ENCODE measurements around the gene SCFD1.
"Not testable (repeated sequence)": the region's sequence is repeated elsewhere in the genome, so short reads cannot be mapped to it uniquely, and the experiment has no call there.

The SCFD1 gene

GRCh38 chr14:30621940-30622830 lies at the start of gene SCFD1:
SCFD1 (plus strand) TSS chr14:30622319; CDS start chr14:30622339, 20 bp downstream.
- peak; percentile 90 for DNase-seq

GRCh38 chr14:30572771-30573170 lies 49.3 kb upstream of the SCFD1 start:
- no peak for DNase-seq

GRCh38 chr14:30573226-30573814 lies 48.8 kb upstream of the SCFD1 start:
- DNase-seq: no peak

- no peak for DNase-seq
Observed at GRCh38 chr14:30573966-30574365, 48.2 kb upstream of the SCFD1 start.

GRCh38 chr14:30574777-30575176 lies 47.3 kb upstream of the SCFD1 start:
- DNase-seq: not testable (repeated sequence)

- not testable (repeated sequence) for DNase-seq
Observed at GRCh38 chr14:30576333-30576732, 45.8 kb upstream of the SCFD1 start.

GRCh38 chr14:30580616-30581282 lies 41.4 kb upstream of the SCFD1 start:
- no peak for DNase-seq

- DNase-seq: no peak
Observed at GRCh38 chr14:30581283-30581625, 40.9 kb upstream of the SCFD1 start.

- DNase-seq: no peak
Observed at GRCh38 chr14:30582376-30582775, 39.7 kb upstream of the SCFD1 start.

GRCh38 chr14:30584058-30584630 lies 38.0 kb upstream of the SCFD1 start:
- DNase-seq: no peak

GRCh38 chr14:30585204-30585603 lies 36.9 kb upstream of the SCFD1 start:
- DNase-seq: no peak

GRCh38 chr14:30587141-30587540 lies 35.0 kb upstream of the SCFD1 start:
- no peak for DNase-seq

GRCh38 chr14:30588873-30589272 lies 33.2 kb upstream of the SCFD1 start:
- no peak for DNase-seq

GRCh38 chr14:30596935-30597334 lies 25.2 kb upstream of the SCFD1 start:
- no peak for DNase-seq

- no peak for DNase-seq
Observed at GRCh38 chr14:30597504-30597903, 24.6 kb upstream of the SCFD1 start.

- no peak for DNase-seq
Observed at GRCh38 chr14:30600922-30601918, 20.9 kb upstream of the SCFD1 start.

- no peak for DNase-seq
Observed at GRCh38 chr14:30603402-30603801, 18.7 kb upstream of the SCFD1 start.

- not testable (repeated sequence) for DNase-seq
Observed at GRCh38 chr14:30604696-30605095, 17.4 kb upstream of the SCFD1 start.

GRCh38 chr14:30607156-30607780 lies 14.9 kb upstream of the SCFD1 start:
- DNase-seq: no peak

- DNase-seq: no peak
Observed at GRCh38 chr14:30608533-30609006, 13.5 kb upstream of the SCFD1 start.

- no peak for DNase-seq
Observed at GRCh38 chr14:30610787-30611343, 11.3 kb upstream of the SCFD1 start.

Data from activated CD4-positive, alpha-beta T cell treated with anti-CD3 and anti-CD28 coated beads for 4 hours (primary cell).